ENCODE data around the gene TMA16. TPM values are rescaled to one million over a fixed set of nuclear protein-coding genes. Genes with fewer than 3 reads are reported as not detected.
A peak's percentile ranks its signal among the peaks of the same experiment; 100 is the strongest.

TMA16 gene
- polyA plus RNA-seq, 2 of the 4 experiments (the other 2 are of a cell fraction): 28.5 to 36.1 TPM

DNA sequence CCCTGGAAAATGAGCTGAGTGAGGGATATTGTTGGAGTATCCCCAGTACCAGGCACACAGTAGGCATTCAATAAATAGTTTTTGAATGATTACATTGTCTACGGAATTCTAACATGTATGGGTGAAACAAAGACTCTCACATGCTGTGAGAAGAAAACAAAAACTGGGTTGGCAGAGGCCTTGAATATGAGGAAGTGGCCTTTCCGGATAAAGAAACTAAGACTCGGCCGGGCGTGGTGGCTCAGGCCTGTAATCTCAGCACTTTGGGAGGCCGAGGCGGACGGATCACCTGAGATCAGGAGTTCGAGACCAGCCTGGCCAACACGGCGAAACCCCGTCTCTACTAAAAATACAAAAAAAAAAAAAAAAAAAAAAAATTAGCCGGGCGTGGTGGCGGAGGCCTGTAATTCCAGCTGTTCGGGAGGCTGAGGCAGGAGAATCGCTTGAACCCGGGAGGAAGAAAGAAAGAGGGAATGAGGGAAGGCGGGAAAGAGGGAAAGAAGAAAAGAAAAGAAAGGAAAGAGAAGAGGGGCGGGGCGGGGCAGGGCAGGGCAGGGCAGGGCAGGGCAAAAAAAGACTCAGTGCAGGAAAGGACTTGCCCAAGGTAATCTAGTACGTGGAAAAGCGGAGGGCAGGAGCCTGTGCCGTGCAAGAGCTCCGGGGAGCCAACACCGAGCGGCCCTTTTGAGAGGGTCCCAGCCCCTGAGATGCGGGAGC is 689 bp upstream of the TMA16 start:
- peak in 1 of 2 experiments; percentile 16 for DNase-seq (ENCODE audit: low read depth in 1 of 2, low spot score in 1 of 2)
- FAIRE-seq: no peak

GRCh38 chr4:163495900-163496299 is 1.4 kb downstream of the TMA16 start:
- H3K4me1 ChIP-seq: peaks cover 12% of the 10 kb centered on the region; the same call in 2 of the 3 replicates
- ATAC-seq (no peak), FAIRE-seq (no peak), DNase-seq (ENCODE audit: low read depth in 1 of 2, low spot score in 1 of 2) (no peak)
- H3K4me3 ChIP-seq: peak overlapping the region; percentile 91
- ChIA-PET POLR2A (no interaction called here), CTCF (interaction anchor here (0.6 to 1.7 kb wide), 2 partner anchors 38 to 50 kb away, joined by 3 read pairs; no protein-coding TSS in a partner anchor)
- WGBS (ENCODE audit: missing lambda C conversion rate): 0% methylated on average over 1 of the region's 1 CpG
- peak overlapping the region; percentile 85 for H3K4me2 ChIP-seq
- H3K9me3 ChIP-seq: no peaks in the 10 kb centered on the region
- peak overlapping the region; percentile 70 to 99; a peak in 5 of 6 replicates for H3K27ac ChIP-seq
- TF ChIP-seq KDM1A (IDR thresholded peaks at IDR 0.05; ENCODE audit: low read depth) (no peak), CHD2 (IDR thresholded peaks at IDR 0.05; ENCODE audit: low read length, partially characterized antibody) (no peak), CTCF (IDR thresholded peaks at IDR 0.05) (no peak), MAX (IDR thresholded peaks at IDR 0.05) (no peak), NR3C1 (IDR thresholded peaks at IDR 0.05) (no peak), KDM5A (IDR thresholded peaks at IDR 0.05) (no peak), CEBPB (IDR thresholded peaks at IDR 0.05) (no peak), JUNB (IDR thresholded peaks at IDR 0.05) (no peak), FOSL2 (IDR thresholded peaks at IDR 0.05) (no peak), FOSL2 (CRISPR knock-in tag; IDR thresholded peaks at IDR 0.05) (no peak), HOXA7 (CRISPR knock-in tag; IDR thresholded peaks at IDR 0.05) (no peak), ZNF302 (CRISPR knock-in tag; IDR thresholded peaks at IDR 0.05) (no peak), HOXB13 (CRISPR knock-in tag; IDR thresholded peaks at IDR 0.05; ENCODE audit: low read depth) (no peak), RFX5 (IDR thresholded peaks at IDR 0.05) (no peak)
- TF ChIP-seq, protein P1, sequence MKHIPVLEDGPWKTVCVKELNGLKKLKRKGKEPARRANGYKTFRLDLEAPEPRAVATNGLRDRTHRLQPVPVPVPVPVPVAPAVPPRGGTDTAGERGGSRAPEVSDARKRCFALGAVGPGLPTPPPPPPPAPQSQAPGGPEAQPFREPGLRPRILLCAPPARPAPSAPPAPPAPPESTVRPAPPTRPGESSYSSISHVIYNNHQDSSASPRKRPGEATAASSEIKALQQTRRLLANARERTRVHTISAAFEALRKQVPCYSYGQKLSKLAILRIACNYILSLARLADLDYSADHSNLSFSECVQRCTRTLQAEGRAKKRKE (CRISPR knock-in tag; IDR thresholded peaks at IDR 0.05; ENCODE audit: low read depth): no peak
- TF ChIP-seq, protein P2, sequence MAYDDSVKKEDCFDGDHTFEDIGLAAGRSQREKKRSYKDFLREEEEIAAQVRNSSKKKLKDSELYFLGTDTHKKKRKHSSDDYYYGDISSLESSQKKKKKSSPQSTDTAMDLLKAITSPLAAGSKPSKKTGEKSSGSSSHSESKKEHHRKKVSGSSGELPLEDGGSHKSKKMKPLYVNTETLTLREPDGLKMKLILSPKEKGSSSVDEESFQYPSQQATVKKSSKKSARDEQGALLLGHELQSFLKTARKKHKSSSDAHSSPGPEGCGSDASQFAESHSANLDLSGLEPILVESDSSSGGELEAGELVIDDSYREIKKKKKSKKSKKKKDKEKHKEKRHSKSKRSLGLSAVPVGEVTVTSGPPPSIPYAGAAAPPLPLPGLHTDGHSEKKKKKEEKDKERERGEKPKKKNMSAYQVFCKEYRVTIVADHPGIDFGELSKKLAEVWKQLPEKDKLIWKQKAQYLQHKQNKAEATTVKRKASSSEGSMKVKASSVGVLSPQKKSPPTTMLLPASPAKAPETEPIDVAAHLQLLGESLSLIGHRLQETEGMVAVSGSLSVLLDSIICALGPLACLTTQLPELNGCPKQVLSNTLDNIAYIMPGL (CRISPR knock-in tag; IDR thresholded peaks at IDR 0.05; ENCODE audit: borderline replicate concordance): no peak
- TF ChIP-seq, protein P3, sequence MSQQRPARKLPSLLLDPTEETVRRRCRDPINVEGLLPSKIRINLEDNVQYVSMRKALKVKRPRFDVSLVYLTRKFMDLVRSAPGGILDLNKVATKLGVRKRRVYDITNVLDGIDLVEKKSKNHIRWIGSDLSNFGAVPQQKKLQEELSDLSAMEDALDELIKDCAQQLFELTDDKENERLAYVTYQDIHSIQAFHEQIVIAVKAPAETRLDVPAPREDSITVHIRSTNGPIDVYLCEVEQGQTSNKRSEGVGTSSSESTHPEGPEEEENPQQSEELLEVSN (IDR thresholded peaks at IDR 0.05; ENCODE audit: borderline replicate concordance, low read depth): no peak

More for the DNA sequence above, 689 bp upstream of the TMA16 start:
- peak overlapping the region; percentile 91 for H3K4me3 ChIP-seq
- H3K9me3 ChIP-seq: no peaks in the 10 kb centered on the region
- 2% methylated on average over 23 of the region's 28 CpGs for WGBS (ENCODE audit: missing lambda C conversion rate)
- H3K4me1 ChIP-seq: peaks cover 12% of the 10 kb centered on the region; the same call in 2 of the 3 replicates
- no peak for TF ChIP-seq MAX (IDR thresholded peaks at IDR 0.05)
- TF ChIP-seq, protein P4, sequence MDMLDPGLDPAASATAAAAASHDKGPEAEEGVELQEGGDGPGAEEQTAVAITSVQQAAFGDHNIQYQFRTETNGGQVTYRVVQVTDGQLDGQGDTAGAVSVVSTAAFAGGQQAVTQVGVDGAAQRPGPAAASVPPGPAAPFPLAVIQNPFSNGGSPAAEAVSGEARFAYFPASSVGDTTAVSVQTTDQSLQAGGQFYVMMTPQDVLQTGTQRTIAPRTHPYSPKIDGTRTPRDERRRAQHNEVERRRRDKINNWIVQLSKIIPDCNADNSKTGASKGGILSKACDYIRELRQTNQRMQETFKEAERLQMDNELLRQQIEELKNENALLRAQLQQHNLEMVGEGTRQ (IDR thresholded peaks at IDR 0.05): no peak
- TF ChIP-seq NR3C1 (IDR thresholded peaks at IDR 0.05): no peak
- no peak for TF ChIP-seq EHMT2 (IDR thresholded peaks at IDR 0.05; ENCODE audit: low read depth)
- TF ChIP-seq CTCF (IDR thresholded peaks at IDR 0.05): no peak
- TF ChIP-seq HES2 (IDR thresholded peaks at IDR 0.05): no peak
- TF ChIP-seq SMC3 (IDR thresholded peaks at IDR 0.05): no peak
- TF ChIP-seq ZFP36 (IDR thresholded peaks at IDR 0.05; ENCODE audit: borderline replicate concordance, partially characterized antibody): no peak
- peak overlapping the region; percentile 98 to 99 for H3K27ac ChIP-seq
- ATAC-seq: peak in 1 of 2 experiments; percentile 71; a peak in 3 of 6 replicates
- H3K4me2 ChIP-seq: peak overlapping the region; percentile 85
- ChIA-PET POLR2A (interaction anchor here (0.6 to 1.3 kb wide), 14 partner anchors 9 to 1227 kb away, joined by 3 to 14 read pairs (median 4); no protein-coding TSS in a partner anchor), CTCF (interaction anchor here (0.7 to 2.1 kb wide), 13 partner anchors 8 to 541 kb away, joined by 3 to 6 read pairs (median 3); no protein-coding TSS in a partner anchor)

All from A549 (cell line).